Natural killer cell treated with Interleukin-12 subunit alpha and Interleukin-12 subunit beta and Interleukin-15 and Interleukin-18, amount 100 ng/mL, for 72 hours (primary cell): Measurements from ENCODE around the gene PRXL2B. TPM values are rescaled to one million over a fixed set of nuclear protein-coding genes. Genes with fewer than 3 reads are reported as not detected.

Source experiments
- ATAC-seq, 2 donors: fragments of 150-1000 bp; cut with Tn5 transposase in 1 of 2; sonication (Bioruptor Pico), chemical (Tn5 transposase) in 1 of 2; 2 replicates each; pipeline ENCODE4 v1.10.0; 2021
- DNase-seq: peaks from one replicate; pipeline ENCODE4 v3.0.0; 2022; ENCODE audit warnings: low spot score
- H3K27ac Mint-ChIP-seq, 2 donors: 1 replicate in 1 of 2; 2 replicates in 1 of 2; pipeline ENCODE4 v1.8.0; 2022; ENCODE audit warnings: mixed read lengths in 2 of 2, mild to moderate bottlenecking in 1 of 2, moderate library complexity in 1 of 2
- H3K27me3 Mint-ChIP-seq, 2 donors: 1 replicate in 1 of 2; 2 replicates in 1 of 2; pipeline ENCODE4 v1.8.0; 2022; ENCODE audit warnings: mixed read lengths in 2 of 2
- H3K36me3 Mint-ChIP-seq: one replicate; pipeline ENCODE4 v1.8.0; 2022; ENCODE audit warnings: mixed read lengths
- H3K4me1 Mint-ChIP-seq, 2 donors: 1 replicate in 1 of 2; 2 replicates in 1 of 2; pipeline ENCODE4 v1.8.0; 2022; ENCODE audit warnings: low read depth in 2 of 2, mixed read lengths in 2 of 2, mild to moderate bottlenecking in 1 of 2
- H3K4me3 Mint-ChIP-seq: one replicate; pipeline ENCODE4 v1.8.0; 2022; ENCODE audit warnings: mixed read lengths
- H3K9me3 Mint-ChIP-seq: 2 replicates; pipeline ENCODE4 v1.8.0; 2022; ENCODE audit warnings: mixed read lengths
- total RNA-seq, 2 donors: library from RNA; stranded (reverse); gene quantifications; one replicate each; pipeline ENCODE4 v1.2.3, GENCODE V29; 2022

Gene PRXL2B
- total RNA-seq, 2 donors from 2014 or later: 9.1 to 18.5 TPM

DNA sequence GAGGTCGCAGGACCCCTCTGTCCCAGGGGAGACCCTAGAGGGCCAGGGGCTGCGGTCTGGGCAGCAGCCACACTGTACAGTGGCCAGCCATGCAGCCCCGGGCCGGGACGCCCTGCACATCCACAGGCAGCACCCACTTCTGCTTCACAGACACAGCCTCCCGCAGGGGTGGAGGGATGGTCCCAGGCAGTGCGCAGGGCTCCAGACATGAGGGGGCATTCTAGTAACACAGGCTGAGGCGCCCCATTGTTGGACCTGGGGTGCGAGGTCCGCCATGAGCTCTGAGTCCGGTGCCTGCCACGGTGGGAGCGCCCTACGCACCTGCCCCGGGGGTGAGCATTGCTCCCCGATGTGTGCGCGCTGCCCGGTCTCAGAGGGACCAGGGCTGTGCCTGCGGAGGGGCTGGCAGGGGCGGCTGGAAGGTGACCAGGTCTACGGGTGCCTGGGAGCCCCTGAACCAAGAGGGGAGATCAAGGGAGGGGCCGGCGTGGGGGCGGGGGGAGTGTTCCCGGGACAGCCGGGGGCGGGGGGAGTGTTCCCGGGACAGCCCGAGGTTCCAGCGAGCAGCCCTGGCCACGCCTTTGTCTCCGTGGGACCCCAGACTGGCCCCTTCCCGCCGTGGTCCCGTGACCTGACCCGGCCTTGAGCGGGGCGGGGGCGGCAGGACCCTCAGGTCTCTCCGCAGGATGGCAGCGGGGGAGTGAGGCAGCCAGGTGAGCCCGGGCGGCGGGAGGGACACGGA is 41.8 kb downstream of the PRXL2B start:
- Mint-ChIP-seq H3K27ac (no peak overlapping the region), H3K4me3 (no peak overlapping the region), H3K27me3 (peaks cover 30 to 36% of the 10 kb centered on the region in 2 donors), H3K4me1 (peaks cover 5 to 9% of the 10 kb centered on the region in 2 donors), H3K9me3 (peaks cover 7% of the 10 kb centered on the region), H3K36me3 (peaks cover 5% of the 10 kb centered on the region)
- DNase-seq: no peak
- no peak for ATAC-seq

- H3K4me1 Mint-ChIP-seq: peaks cover 5 to 9% of the 10 kb centered on the region in 2 donors
- no peak overlapping the region for H3K27ac Mint-ChIP-seq
Observed at GRCh38 chr1:2628933-2629626, 42.5 kb downstream of the PRXL2B start.

DNA sequence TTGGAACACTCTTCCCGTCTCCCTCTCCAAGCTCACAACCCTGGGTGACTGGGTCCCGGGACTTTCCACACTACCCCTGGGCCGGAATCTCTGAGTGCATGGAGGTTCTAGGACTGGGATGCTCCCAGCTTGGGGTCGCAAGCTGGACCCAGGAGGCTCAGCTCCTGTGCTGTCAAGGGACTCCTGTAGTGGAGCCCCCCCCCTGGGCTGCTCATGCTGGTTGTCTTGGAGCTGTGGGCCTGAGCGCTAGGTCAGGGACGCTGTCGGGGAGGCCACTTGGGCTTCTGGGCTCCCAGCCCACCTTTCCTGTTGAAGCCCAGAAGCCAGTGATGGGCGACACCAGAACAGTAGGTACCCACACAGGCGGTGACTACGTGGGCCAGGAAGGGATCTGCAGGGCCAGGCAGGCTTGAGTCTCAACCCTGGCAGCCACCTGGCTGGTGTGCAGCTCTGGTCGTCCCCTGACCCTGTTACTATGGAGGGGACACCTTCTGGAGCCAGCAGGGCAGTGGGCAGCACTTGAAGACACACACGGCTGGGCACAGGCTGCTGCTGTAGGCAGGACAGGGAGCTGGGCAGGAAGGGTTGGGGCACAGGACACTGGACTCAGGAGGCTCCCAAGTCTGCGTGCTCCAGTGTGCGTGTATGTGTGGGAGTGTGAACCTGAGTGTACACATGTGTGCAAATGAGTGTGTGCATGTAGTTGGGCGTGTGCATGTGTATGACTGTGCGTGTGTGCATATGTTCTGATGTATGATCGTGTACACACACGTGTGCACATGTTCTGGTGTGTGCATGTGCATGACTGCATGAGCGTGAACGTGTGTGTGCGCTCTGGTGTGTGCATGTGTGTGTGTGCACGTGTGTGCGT is 43.3 kb downstream of the PRXL2B start:
- Mint-ChIP-seq H3K9me3 (peaks cover 7% of the 10 kb centered on the region), H3K27me3 (peaks cover 30 to 33% of the 10 kb centered on the region in 2 donors), H3K36me3 (peaks cover 5% of the 10 kb centered on the region), H3K4me3 (no peak overlapping the region), H3K4me1 (peaks cover 5 to 9% of the 10 kb centered on the region in 2 donors), H3K27ac (no peak overlapping the region)
- ATAC-seq (no peak), DNase-seq (no peak)

More at GRCh38 chr1:2628933-2629626, 42.5 kb downstream of the PRXL2B start:
- peaks cover 7% of the 10 kb centered on the region for H3K9me3 Mint-ChIP-seq
- no peak overlapping the region for H3K4me3 Mint-ChIP-seq
- peaks cover 5% of the 10 kb centered on the region for H3K36me3 Mint-ChIP-seq
- peaks cover 30 to 36% of the 10 kb centered on the region in 2 donors for H3K27me3 Mint-ChIP-seq
- ATAC-seq (no peak), DNase-seq (no peak)

DNA sequence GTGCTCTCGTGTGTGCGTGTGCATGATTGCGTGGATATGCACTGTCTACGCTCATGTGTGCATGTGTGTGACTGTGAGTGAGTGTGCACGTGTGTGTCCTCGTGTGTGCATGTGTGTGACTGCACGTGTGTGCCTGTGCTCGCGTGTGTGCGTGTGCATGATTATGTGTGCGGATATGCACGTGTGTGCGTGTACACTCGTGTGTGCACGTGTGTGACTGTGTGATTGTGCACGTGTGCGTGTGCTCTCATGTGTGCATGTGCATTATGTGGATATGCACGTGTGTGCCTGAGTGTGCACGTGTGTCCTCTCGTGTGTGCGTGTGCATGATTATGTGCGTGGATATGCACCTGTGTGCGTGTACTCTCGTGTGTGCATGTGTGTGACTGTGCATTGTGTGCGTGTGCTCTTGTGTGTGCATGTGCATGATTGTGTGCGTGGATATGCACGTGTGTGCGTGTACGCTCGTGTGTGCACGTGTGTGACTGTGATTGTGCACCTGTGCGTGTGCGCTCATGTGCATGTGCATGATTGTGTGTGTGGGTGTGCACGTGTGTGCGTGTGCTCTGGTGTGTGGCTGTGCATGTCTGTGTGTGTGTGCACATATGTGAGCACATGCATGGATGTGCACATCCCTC is 44.0 kb downstream of the PRXL2B start:
- no peak for DNase-seq
- peaks cover 7% of the 10 kb centered on the region for H3K9me3 Mint-ChIP-seq
- H3K36me3 Mint-ChIP-seq: peaks cover 5% of the 10 kb centered on the region
- peaks cover 5 to 9% of the 10 kb centered on the region in 2 donors for H3K4me1 Mint-ChIP-seq
- H3K27me3 Mint-ChIP-seq: peaks cover 28 to 33% of the 10 kb centered on the region in 2 donors
- ATAC-seq: no peak
- H3K27ac Mint-ChIP-seq: no peak overlapping the region
- no peak overlapping the region for H3K4me3 Mint-ChIP-seq

- Mint-ChIP-seq H3K4me1 (peaks cover 5 to 9% of the 10 kb centered on the region in 2 donors), H3K9me3 (peaks cover 7% of the 10 kb centered on the region), H3K27me3 (peaks cover 21 to 32% of the 10 kb centered on the region in 2 donors), H3K4me3 (no peak overlapping the region), H3K27ac (peak overlapping the region in 1 of 2 donors; percentile 63), H3K36me3 (peaks cover 5% of the 10 kb centered on the region)
- DNase-seq: no peak
- no peak for ATAC-seq
Observed at GRCh38 chr1:2631136-2632050, 44.8 kb downstream of the PRXL2B start.

DNA sequence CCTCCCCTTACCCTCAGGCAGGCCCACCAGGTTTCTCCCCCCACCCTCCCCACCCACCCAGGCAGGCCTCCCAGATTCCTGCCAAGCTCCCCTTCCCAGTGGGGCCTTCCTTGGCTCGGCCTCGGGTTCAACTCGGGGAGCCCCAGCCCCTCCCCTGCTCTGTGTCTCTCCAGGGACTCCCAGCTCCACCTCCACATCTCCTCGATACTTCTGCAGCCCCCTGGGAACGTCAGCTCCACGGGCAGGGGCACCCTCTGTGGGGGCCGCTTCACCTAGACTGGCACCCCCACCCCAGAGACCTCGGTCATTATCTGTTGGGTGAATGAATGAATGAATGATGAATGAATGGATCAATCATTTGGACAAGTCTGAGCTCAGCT is 45.5 kb downstream of the PRXL2B start:
- H3K27me3 Mint-ChIP-seq: peaks cover 19 to 28% of the 10 kb centered on the region in 2 donors
- peaks cover 5 to 12% of the 10 kb centered on the region in 2 donors for H3K4me1 Mint-ChIP-seq
- H3K9me3 Mint-ChIP-seq: peaks cover 7% of the 10 kb centered on the region
- H3K36me3 Mint-ChIP-seq: peaks cover 5% of the 10 kb centered on the region
- H3K4me3 Mint-ChIP-seq: no peak overlapping the region
- ATAC-seq (no peak), DNase-seq (no peak)
- peak overlapping the region in 1 of 2 donors; percentile 63 for H3K27ac Mint-ChIP-seq

GRCh38 chr1:2632561-2633361 is 46.2 kb downstream of the PRXL2B start, which contains the start of gene MMEL1:
Gene MMEL1 (minus strand): TSS chr1:2633016. CDS start chr1:2629484, 3,532 bp downstream.
- peaks cover 7% of the 10 kb centered on the region for H3K9me3 Mint-ChIP-seq
- peaks cover 5 to 12% of the 10 kb centered on the region in 2 donors for H3K4me1 Mint-ChIP-seq
- H3K27ac Mint-ChIP-seq: peak within 1 kb of the TSS in 1 of 2 donors; percentile 63
- no peak within 1 kb of the TSS for H3K4me3 Mint-ChIP-seq
- no peak for DNase-seq
- peaks cover 5% of the 10 kb centered on the region for H3K36me3 Mint-ChIP-seq
- peaks cover 14 to 25% of the 10 kb centered on the region in 2 donors for H3K27me3 Mint-ChIP-seq
- ATAC-seq: no peak

DNA sequence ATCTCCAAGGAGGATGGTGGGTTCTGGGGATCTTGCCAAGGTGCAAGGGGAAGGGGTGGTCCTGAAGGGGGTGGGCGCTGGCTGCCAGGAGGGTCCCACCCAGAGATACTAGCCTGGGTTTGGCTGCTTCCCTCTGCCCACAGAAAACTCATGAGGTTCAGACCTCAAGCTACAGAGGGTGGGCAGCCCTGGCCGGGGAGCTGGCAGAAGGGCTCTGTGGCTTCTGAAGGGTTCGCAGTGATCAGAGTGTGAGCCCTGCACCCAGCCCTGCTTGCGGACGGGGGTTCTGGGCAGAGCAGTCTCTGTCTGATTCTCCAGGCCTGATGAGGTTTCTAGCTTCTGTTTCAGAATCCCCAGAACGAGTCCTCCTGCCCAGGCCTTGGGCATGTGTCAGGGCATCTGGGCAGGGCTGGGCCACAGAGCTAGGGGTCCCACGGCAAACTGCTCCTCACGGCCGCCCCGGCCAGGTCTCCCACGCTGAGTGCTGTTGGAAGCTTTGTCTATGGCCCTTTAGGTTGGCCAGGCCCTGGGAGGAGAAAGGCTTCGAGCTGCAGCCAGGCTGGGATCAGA is 46.9 kb downstream of the PRXL2B start:
- DNase-seq: no peak
- H3K27me3 Mint-ChIP-seq: peaks cover 14 to 25% of the 10 kb centered on the region in 2 donors
- H3K36me3 Mint-ChIP-seq: peaks cover 5% of the 10 kb centered on the region
- no peak overlapping the region for H3K27ac Mint-ChIP-seq
- ATAC-seq: no peak
- peaks cover 5 to 16% of the 10 kb centered on the region in 2 donors for H3K4me1 Mint-ChIP-seq
- no peak overlapping the region for H3K4me3 Mint-ChIP-seq
- peaks cover 7% of the 10 kb centered on the region for H3K9me3 Mint-ChIP-seq

DNA sequence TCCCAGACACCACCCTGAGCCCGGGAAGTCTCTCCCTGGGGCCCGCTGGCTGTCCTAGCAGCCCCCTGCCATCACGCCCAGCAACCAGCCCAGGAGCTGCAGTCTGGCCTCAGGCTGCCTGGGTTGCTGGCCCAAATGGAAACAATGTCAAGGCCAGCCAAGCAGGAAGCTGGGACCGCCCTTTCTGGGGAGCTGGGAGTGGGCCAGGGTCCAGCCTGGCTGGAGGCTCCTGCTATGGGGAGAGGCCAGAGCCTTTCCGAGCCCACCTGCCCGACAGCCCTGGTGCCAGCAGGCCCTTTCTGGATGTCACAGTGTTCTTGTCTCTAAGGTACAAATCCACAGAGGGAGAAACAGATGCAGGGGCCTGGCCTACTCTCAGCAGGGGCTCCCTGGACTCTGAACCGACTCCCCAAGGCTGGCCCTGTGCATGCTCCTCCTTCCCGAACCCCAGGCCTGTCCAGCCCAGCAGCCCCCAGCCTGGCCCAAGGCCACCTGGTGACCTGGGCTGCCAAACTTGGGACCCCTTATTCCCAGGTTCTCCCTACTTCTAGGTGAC is 47.4 kb downstream of the PRXL2B start:
- ATAC-seq (no peak), DNase-seq (no peak)
- Mint-ChIP-seq H3K4me1 (peaks cover 5 to 16% of the 10 kb centered on the region in 2 donors), H3K27me3 (peaks cover 14 to 25% of the 10 kb centered on the region in 2 donors), H3K4me3 (no peak overlapping the region), H3K27ac (no peak overlapping the region), H3K9me3 (peaks cover 7% of the 10 kb centered on the region), H3K36me3 (peaks cover 5% of the 10 kb centered on the region)

DNA sequence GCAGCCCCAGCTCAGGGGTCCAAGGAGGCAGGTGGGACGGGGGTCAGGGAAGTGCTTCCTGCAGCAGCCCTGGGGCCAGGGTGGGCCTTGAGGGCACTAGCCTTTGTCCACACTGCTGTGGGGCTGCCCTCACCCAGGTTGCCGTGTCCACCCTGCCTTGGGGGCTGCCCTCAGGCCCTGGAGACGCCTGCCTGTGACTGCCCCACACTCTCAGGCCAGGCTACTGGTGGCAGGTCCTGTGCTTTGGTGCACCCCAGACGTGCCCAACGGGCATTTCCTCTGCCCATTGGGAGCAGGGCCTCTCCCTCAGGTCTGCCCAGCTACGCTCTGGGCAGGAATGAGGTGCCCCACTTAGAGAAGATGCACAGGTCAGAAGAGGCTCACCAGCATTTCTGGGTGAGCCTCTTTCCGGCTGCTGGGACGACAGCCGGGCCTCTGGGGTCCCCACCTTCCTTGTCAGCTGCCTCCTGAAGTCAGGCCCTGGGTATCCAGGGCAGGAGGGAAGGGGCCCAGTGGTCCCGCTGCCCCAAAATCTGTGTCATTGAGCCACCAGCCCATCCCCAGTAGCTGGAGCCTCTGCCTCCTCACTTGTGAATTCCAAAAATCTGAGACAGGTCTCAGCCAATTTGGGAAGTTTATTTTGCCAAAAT is 48.9 kb downstream of the PRXL2B start:
- H3K4me1 Mint-ChIP-seq: peaks cover 3 to 13% of the 10 kb centered on the region in 2 donors

DNA sequence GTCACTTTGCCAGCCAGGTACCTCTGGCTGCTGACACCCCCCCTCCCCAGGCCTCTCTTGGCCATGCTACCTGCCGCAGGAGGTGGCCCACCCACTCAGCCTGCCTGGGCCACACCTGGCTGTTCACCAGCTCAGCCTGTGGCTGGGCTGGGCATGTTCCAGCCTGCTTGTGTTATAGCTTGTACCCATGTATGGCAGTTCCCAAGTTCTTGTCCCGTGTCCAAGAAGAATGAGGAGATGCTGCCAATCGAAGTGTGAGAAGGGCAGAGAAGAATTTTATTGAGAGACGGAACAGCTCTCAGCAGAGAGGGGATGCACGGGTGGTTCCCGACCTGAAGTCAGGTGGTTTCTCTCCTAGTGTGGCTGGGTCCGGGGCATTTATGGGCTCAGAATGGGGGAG is 50.2 kb downstream of the PRXL2B start:
- Mint-ChIP-seq H3K9me3 (no peaks in the 10 kb centered on the region), H3K27me3 (peaks cover 6 to 8% of the 10 kb centered on the region in 2 donors), H3K27ac (no peak overlapping the region), H3K4me1 (peaks cover 0 to 10% of the 10 kb centered on the region in 2 donors), H3K4me3 (no peak overlapping the region), H3K36me3 (no peaks in the 10 kb centered on the region)
- no peak for DNase-seq
- ATAC-seq: no peak

More for the DNA sequence above, 48.9 kb downstream of the PRXL2B start:
- DNase-seq: no peak
- H3K4me3 Mint-ChIP-seq: no peak overlapping the region
- H3K27me3 Mint-ChIP-seq: peaks cover 11 to 15% of the 10 kb centered on the region in 2 donors
- no peak for ATAC-seq
- H3K9me3 Mint-ChIP-seq: peaks cover 4% of the 10 kb centered on the region
- H3K36me3 Mint-ChIP-seq: peaks cover 3% of the 10 kb centered on the region
- H3K27ac Mint-ChIP-seq: no peak overlapping the region
